Neuronal stem cell (in vitro differentiated cells): Measurements from ENCODE around the gene TSHZ2.
"Not testable (repeated sequence)": the region's sequence is repeated elsewhere in the genome, so short reads cannot be mapped to it uniquely, and the experiment has no call there.

ENCODE experiments used
- DNase-seq: peaks from one replicate; pipeline ENCODE4 v3.0.0-alpha.2; 2013; ENCODE audit warnings: low spot score
- H2AFZ ChIP-seq: one replicate; pipeline ENCODE4 v1.6.1; 2013; ENCODE audit warnings: mild to moderate bottlenecking, low read length, inconsistent platforms
- H2AK5ac ChIP-seq: 2 replicates; pipeline ENCODE4 v1.6.1; 2013; ENCODE audit warnings: low read depth, mild to moderate bottlenecking, inconsistent platforms, low read length, moderate library complexity, mixed read lengths
- H2BK120ac ChIP-seq: 2 replicates; pipeline ENCODE4 v1.6.1; 2013; ENCODE audit warnings: low read depth, mild to moderate bottlenecking, inconsistent platforms, low read length, moderate library complexity, mixed read lengths
- H2BK12ac ChIP-seq: one replicate; pipeline ENCODE4 v1.6.1; 2013; ENCODE audit warnings: low read length, inconsistent platforms
- H2BK15ac ChIP-seq: 2 replicates; pipeline ENCODE4 v1.6.1; 2013; ENCODE audit warnings: mild to moderate bottlenecking, low read length, inconsistent platforms, mixed read lengths
- H2BK5ac ChIP-seq: one replicate; pipeline ENCODE4 v1.6.1; 2013; ENCODE audit warnings: inconsistent platforms, mild to moderate bottlenecking, low read length, moderate library complexity
- H3K14ac ChIP-seq: one replicate; pipeline ENCODE4 v1.6.1; 2013; ENCODE audit warnings: low read length, inconsistent platforms
- H3K18ac ChIP-seq: 2 replicates; pipeline ENCODE4 v1.6.1; 2013; ENCODE audit warnings: low read length, inconsistent platforms
- H3K23ac ChIP-seq: 2 replicates; pipeline ENCODE4 v1.6.1; 2013; ENCODE audit warnings: low read depth, mild to moderate bottlenecking, mixed read lengths, low read length, inconsistent platforms; ENCODE audit not compliant: poor library complexity
- H3K27ac ChIP-seq: replicated peaks from 3 replicates; pipeline ENCODE4 v1.5.1; 2013; ENCODE audit warnings: low read length, inconsistent platforms
- H3K27me3 ChIP-seq, 3 experiments: 2 replicates each; pipeline ENCODE4 v1.6.1; 2013; ENCODE audit warnings: low read length in 3 of 3, mild to moderate bottlenecking in 2 of 3, inconsistent platforms in 1 of 3, low read depth in 1 of 3, mixed read lengths in 1 of 3, moderate library complexity in 1 of 3; ENCODE audit not compliant: control insufficient read depth in 3 of 3, insufficient read depth in 3 of 3
- H3K36me3 ChIP-seq, 2 donors: replicated peaks in 1 of 2; 2 replicates each; pipeline ENCODE4 v1.6.1; 2013; ENCODE audit warnings: low read length in 2 of 2; ENCODE audit not compliant: control insufficient read depth in 2 of 2, insufficient read depth in 2 of 2
- H3K4ac ChIP-seq: 2 replicates; pipeline ENCODE4 v1.6.1; 2013; ENCODE audit warnings: inconsistent platforms, mild to moderate bottlenecking, low read length, moderate library complexity
- H3K4me1 ChIP-seq, 2 donors: 1 replicate in 1 of 2; 2 replicates in 1 of 2; pipeline ENCODE4 v1.6.1; 2013; ENCODE audit warnings: low read length in 2 of 2, low read depth in 1 of 2; ENCODE audit not compliant: control insufficient read depth in 2 of 2, insufficient read depth in 1 of 2
- H3K4me2 ChIP-seq: one replicate; pipeline ENCODE4 v1.6.1; 2013; ENCODE audit warnings: mild to moderate bottlenecking, low read length, inconsistent platforms; ENCODE audit not compliant: insufficient read depth, poor library complexity, severe bottlenecking
- H3K4me3 ChIP-seq, 2 donors: 2 replicates each; pipeline ENCODE4 v1.5.1; 2013; ENCODE audit warnings: low read length in 2 of 2, mild to moderate bottlenecking in 2 of 2, inconsistent platforms in 1 of 2, moderate library complexity in 1 of 2
- H3K79me1 ChIP-seq: one replicate; pipeline ENCODE4 v1.6.1; 2013; ENCODE audit warnings: low read depth, mild to moderate bottlenecking, inconsistent platforms, low read length, moderate library complexity
- H3K9ac ChIP-seq: one replicate; pipeline ENCODE4 v1.6.1; 2013; ENCODE audit warnings: mild to moderate bottlenecking, low read depth, low read length, inconsistent platforms; ENCODE audit not compliant: poor library complexity
- H3K9me3 ChIP-seq, 2 donors: replicated peaks in 1 of 2; 2 replicates each; pipeline versions ENCODE3 to v1.6.1; 2013; ENCODE audit warnings: low read length in 2 of 2, mild to moderate bottlenecking in 2 of 2, inconsistent platforms in 1 of 2, low read depth in 1 of 2, mixed read lengths in 1 of 2, moderate library complexity in 1 of 2; ENCODE audit not compliant: control insufficient read depth in 2 of 2, insufficient read depth in 1 of 2
- H4K8ac ChIP-seq: one replicate; pipeline ENCODE4 v1.6.1; 2013; ENCODE audit warnings: low read depth, mild to moderate bottlenecking, inconsistent platforms, low read length, moderate library complexity
- H4K91ac ChIP-seq: one replicate; pipeline ENCODE4 v1.6.1; 2013; ENCODE audit warnings: low read length, low read depth, mild to moderate bottlenecking, inconsistent platforms; ENCODE audit not compliant: poor library complexity
- whole genome bisulfite sequencing, 2 donors: extraction: QIAGEN DNeasy Blood & Tissue Kit; methylation state at CpG; one replicate each; pipeline ENCODE4 v1.1.7; 2013; ENCODE audit warnings: missing lambda C conversion rate in 2 of 2, mixed read lengths in 1 of 2; ENCODE audit not compliant: insufficient read length in 2 of 2, insufficient replicate concordance in 1 of 2; ENCODE audit errors: extremely low coverage in 2 of 2; 5-methylcytosine and 5-hydroxymethylcytosine counted together

Gene TSHZ2

DNA sequence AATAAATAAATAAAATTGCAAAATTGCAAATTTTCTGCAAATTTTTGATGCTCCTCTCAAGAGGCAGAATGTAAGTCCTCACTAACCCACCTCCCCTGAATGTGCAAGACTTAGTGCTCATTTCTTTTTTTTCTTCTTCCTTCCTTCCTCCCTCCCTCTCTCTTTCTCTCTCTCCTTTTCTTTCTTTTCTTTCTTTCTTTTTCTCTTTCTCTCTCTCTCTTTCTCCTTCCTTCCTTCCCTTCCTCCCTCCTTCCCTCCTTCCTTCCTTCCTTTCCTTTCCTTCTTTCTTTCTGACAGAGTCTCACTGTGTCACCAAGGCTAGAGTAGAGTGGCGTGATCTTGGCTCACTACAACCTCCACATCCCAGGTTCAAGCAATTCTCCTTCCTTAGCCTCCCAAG lies 561.3 kb downstream of the TSHZ2 start:
- Histone ChIP-seq H3K36me3 (no peaks in the 10 kb centered on the region), H2BK5ac (no peak overlapping the region), H3K18ac (no peak overlapping the region), H2BK15ac (no peak overlapping the region), H3K23ac (no peak overlapping the region), H3K79me1 (no peaks in the 10 kb centered on the region), H3K4me1 (no peaks in the 10 kb centered on the region), H3K4ac (no peak overlapping the region), H3K4me3 (no peak overlapping the region), H3K9ac (no peak overlapping the region), H2BK120ac (no peak overlapping the region), H3K14ac (no peak overlapping the region), H3K27me3 (no peaks in the 10 kb centered on the region), H3K4me2 (no peak overlapping the region), H2BK12ac (no peak overlapping the region), H4K8ac (no peak overlapping the region), H2AFZ (no peak overlapping the region), H4K91ac (no peak overlapping the region), H3K27ac (no peak overlapping the region), H3K9me3 (no peaks in the 10 kb centered on the region), H2AK5ac (no peak overlapping the region)
- no peak for DNase-seq
- WGBS, 2 donors: no CpG with 5 or more reads among the region's 1 CpG

DNA sequence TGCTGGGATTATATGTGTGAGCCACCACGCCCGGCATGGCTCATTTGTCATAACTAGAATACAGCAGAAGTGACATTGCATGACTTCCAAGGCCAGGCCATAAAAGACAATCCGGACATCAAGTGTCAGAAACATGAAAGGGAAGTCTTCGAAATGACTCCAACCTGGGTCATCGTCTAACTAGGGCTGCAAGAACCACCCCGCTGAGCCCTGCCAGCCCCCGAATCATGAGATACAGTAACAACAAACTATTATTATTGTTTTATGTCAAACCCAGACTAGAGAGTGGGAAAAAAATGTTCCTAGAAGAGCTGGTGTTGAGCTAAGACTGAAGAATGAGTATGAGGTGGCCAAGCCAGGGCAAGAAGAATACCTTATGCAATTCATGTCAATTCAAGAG lies 561.9 kb downstream of the TSHZ2 start:
- Histone ChIP-seq H2BK120ac (no peak overlapping the region), H2BK5ac (no peak overlapping the region), H4K91ac (no peak overlapping the region), H3K79me1 (no peaks in the 10 kb centered on the region), H3K36me3 (no peaks in the 10 kb centered on the region), H2AFZ (no peak overlapping the region), H3K9me3 (no peaks in the 10 kb centered on the region), H3K27ac (no peak overlapping the region), H3K9ac (no peak overlapping the region), H3K4me2 (no peak overlapping the region), H3K27me3 (no peaks in the 10 kb centered on the region), H3K4me1 (no peaks in the 10 kb centered on the region), H3K23ac (no peak overlapping the region), H2BK12ac (no peak overlapping the region), H2AK5ac (no peak overlapping the region), H3K4ac (no peak overlapping the region), H4K8ac (no peak overlapping the region), H3K18ac (no peak overlapping the region), H3K4me3 (no peak overlapping the region), H2BK15ac (no peak overlapping the region), H3K14ac (no peak overlapping the region)
- no peak for DNase-seq
- no CpG with 5 or more reads among the region's 7 CpGs for WGBS, 2 donors

- no peak overlapping the region for H4K91ac ChIP-seq
- H2BK12ac ChIP-seq: no peak overlapping the region
- H2AFZ ChIP-seq: peak overlapping the region; percentile 1
- H4K8ac ChIP-seq: no peak overlapping the region
- no peak overlapping the region for H2BK120ac ChIP-seq
- no peak for DNase-seq
- H3K9me3 ChIP-seq: no peaks in the 10 kb centered on the region
- H3K4me1 ChIP-seq: no peaks in the 10 kb centered on the region
- no peak overlapping the region for H3K18ac ChIP-seq
- no CpG with 5 or more reads among the region's 4 CpGs for WGBS, 2 donors
- no peak overlapping the region for H2BK5ac ChIP-seq
- no peaks in the 10 kb centered on the region for H3K36me3 ChIP-seq
- H3K14ac ChIP-seq: no peak overlapping the region
- H3K4me2 ChIP-seq: no peak overlapping the region
- no peak overlapping the region for H2AK5ac ChIP-seq
- H3K79me1 ChIP-seq: no peaks in the 10 kb centered on the region
- H3K27ac ChIP-seq: no peak overlapping the region
- H3K23ac ChIP-seq: no peak overlapping the region
- no peak overlapping the region for H3K9ac ChIP-seq
- no peak overlapping the region for H3K4me3 ChIP-seq
- no peaks in the 10 kb centered on the region for H3K27me3 ChIP-seq
- no peak overlapping the region for H2BK15ac ChIP-seq
- H3K4ac ChIP-seq: no peak overlapping the region
Observed at GRCh38 chr20:53535878-53536277, 563.7 kb downstream of the TSHZ2 start.

DNA sequence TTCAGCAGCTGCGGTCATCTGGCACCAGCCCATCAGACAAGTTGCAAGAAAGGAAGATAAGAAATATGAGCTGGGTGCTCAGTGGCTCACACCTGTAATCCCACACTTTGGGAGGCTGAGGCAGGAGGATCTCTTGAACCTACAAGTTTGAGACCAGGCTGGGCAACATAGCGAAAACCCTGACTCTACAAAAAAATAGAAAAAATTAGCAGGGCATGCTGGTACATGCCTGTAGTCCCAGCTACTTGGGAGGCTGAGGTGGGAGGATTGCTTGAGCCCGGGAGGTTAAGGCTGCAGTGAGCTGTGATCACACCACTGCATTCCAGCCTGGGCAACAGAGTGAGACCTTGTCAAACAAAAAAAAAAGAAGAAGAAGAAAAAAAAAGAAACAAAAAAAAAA lies 564.2 kb downstream of the TSHZ2 start:
- H3K18ac ChIP-seq, H3K14ac ChIP-seq, H3K4ac ChIP-seq, H3K79me1 ChIP-seq, H3K36me3 ChIP-seq, H3K27ac ChIP-seq, DNase-seq, H3K9me3 ChIP-seq, H2BK15ac ChIP-seq, H4K91ac ChIP-seq, H3K4me1 ChIP-seq, H3K9ac ChIP-seq, H4K8ac ChIP-seq, H2BK12ac ChIP-seq, H3K4me2 ChIP-seq, H2BK120ac ChIP-seq, H3K23ac ChIP-seq, H2AK5ac ChIP-seq, H2BK5ac ChIP-seq, H3K4me3 ChIP-seq, H3K27me3 ChIP-seq: not testable (repeated sequence)
- peak overlapping the region; percentile 1 for H2AFZ ChIP-seq
- WGBS, 2 donors: no CpG with 5 or more reads among the region's 3 CpGs
